COLO829 (cell line): Measurements from ENCODE around the gene PDS5A.
"Not testable (repeated sequence)": the region's sequence is repeated elsewhere in the genome, so short reads cannot be mapped to it uniquely, and the experiment has no call there.

Experiments used
- DNase-seq: peaks from one replicate; pipeline ENCODE4 v3.0.0; 2012; ENCODE audit warnings: low spot score

Gene PDS5A, protein sequence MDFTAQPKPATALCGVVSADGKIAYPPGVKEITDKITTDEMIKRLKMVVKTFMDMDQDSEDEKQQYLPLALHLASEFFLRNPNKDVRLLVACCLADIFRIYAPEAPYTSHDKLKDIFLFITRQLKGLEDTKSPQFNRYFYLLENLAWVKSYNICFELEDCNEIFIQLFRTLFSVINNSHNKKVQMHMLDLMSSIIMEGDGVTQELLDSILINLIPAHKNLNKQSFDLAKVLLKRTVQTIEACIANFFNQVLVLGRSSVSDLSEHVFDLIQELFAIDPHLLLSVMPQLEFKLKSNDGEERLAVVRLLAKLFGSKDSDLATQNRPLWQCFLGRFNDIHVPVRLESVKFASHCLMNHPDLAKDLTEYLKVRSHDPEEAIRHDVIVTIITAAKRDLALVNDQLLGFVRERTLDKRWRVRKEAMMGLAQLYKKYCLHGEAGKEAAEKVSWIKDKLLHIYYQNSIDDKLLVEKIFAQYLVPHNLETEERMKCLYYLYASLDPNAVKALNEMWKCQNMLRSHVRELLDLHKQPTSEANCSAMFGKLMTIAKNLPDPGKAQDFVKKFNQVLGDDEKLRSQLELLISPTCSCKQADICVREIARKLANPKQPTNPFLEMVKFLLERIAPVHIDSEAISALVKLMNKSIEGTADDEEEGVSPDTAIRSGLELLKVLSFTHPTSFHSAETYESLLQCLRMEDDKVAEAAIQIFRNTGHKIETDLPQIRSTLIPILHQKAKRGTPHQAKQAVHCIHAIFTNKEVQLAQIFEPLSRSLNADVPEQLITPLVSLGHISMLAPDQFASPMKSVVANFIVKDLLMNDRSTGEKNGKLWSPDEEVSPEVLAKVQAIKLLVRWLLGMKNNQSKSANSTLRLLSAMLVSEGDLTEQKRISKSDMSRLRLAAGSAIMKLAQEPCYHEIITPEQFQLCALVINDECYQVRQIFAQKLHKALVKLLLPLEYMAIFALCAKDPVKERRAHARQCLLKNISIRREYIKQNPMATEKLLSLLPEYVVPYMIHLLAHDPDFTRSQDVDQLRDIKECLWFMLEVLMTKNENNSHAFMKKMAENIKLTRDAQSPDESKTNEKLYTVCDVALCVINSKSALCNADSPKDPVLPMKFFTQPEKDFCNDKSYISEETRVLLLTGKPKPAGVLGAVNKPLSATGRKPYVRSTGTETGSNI (N-terminal part only)

DNA sequence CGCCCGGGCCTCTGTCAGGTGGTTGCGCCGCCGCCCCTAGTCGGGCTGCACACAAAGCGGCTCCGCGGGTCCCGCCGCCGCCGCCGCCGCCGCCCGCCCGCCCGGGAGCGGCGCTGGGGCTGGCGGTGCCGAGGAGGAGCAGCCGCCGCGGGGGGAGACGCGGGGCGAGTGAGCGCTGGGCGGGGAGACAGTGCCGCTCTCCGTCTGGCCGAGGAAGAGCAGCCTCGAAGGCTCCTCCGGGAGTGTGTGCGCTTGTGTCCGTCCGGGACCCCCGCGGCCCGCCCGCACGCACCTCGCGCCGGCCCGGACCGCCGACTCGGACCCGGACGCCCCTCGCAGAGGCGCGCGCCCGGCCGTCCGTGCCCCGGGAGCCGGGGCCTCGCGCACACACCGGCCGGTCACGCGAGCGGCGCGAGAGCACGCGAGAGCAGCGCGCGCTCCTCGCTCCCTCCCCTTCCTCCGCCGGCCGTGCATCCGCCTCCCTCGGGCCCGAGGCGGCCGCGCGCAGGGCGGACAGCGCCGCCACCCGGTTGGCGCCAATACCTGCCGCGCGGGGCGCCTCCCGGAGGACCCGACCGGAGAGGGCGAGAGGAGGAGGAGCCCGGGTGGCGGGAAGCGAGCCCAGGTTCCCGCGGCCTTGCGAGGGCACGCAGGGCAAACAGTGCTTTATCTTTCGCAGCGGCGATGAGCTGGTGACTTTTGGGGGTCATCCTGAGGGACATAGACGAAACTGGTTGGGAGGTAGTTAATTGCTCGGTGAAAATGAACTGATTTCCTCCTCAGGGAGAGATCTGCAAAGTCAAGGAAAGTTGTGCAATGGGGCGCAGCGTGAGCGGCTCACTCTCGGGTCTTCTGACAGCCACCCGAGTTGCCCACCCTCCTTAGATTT is at the start of gene PDS5A:
TSS of gene PDS5A (minus strand) at position 423 of the 889 bp plus-strand sequence. CDS start 1,334 bp downstream, outside the sequence.
- peak; percentile 60 for DNase-seq

DNA sequence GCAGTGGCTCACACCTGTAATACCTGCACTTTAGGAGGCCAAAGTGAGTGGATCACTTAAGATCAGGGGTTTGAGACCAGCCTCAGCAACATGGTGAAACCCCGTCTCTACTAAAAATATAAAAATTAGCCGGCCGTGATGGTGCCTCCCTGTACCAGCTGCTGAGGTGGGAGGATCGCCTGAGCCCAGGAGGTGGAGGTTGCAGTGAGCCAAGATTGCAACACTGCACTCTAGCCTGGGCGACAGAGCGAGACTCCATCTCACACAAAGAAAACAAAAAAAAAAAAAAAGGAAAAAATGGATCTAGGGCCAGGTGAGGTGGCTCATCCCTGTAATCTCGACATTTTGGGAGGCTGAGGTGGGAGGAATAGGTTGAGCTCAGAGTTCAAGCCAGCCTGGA is 46.3 kb upstream of the PDS5A start:
- DNase-seq: not testable (repeated sequence)

DNA sequence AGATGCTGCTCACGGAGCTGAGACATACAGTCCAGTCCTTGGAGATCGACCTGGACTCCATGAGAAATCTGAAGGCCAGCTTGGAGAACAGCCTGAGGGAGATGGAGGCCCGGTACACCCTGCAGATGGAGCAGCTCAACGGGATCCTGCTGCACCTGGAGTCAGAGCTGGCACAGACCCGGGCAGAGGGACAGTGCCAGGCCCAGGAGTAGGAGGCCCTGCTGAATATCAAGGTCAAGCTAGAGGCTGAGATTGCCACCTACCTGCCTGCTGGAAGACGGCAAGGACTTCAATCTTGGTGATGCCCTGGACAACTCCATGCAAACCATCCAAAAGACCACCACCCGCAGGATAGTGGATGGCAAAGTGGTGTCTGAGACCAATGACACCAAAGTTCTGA is 43.4 kb upstream of the PDS5A start:
- not testable (repeated sequence) for DNase-seq

DNA sequence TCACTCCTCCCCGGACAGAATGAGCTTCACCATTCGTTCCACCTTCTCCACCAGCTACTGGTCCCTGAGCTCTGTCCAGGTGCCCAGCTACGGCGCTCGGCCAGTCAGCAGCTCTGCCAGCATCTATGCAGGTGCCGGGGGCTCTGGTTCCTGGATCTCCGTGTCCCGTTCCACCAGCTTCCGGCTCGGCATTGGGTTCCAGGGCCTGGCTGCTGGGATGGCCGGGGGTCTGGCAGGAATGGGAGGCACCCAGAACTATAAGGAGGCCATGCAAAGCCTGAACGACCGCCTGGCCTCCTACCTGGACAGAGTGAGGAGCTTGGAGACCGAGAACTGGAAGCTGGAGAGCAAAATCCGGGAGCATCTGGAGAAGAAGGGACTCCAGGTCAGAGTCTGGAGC is 42.5 kb upstream of the PDS5A start:
- DNase-seq: no peak

DNA sequence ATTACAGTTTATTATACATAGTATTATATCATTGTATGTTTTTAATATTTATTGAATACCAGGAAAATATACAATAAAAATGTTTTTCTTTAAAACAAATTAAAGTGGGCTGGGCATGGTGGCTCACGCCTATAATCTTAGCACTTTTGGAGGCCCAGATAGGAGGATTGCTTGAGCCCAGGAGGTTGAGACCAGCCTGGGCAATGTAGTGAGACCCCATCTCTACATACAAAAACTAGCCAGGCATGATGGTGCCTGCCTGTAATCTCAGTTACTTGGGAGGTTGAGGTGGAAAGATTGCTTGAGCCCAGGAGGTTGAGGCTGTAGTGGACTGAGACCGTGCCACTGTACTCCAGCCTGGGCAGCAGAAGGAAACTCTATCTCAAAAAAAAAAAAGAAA is 38.3 kb upstream of the PDS5A start:
- no peak for DNase-seq

DNA sequence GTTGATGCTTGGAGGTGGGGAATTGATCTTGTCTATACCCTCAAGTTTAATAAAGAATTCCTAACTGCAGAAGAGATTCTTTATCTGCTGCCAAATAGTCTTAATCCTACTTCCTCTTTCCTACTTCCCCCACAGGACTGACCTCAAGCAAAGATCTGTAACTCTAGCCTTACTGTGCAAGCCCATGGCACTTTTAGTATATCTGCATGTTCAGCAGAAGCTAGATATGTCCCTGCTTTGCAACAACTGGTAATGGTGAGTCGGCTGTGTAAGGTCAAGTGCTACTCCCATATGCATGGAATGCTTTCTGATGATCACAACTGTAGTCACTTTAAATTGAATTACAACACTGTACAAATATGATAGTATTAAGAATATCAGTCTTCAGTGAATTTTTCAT is 26.3 kb upstream of the PDS5A start:
- no peak for DNase-seq

DNA sequence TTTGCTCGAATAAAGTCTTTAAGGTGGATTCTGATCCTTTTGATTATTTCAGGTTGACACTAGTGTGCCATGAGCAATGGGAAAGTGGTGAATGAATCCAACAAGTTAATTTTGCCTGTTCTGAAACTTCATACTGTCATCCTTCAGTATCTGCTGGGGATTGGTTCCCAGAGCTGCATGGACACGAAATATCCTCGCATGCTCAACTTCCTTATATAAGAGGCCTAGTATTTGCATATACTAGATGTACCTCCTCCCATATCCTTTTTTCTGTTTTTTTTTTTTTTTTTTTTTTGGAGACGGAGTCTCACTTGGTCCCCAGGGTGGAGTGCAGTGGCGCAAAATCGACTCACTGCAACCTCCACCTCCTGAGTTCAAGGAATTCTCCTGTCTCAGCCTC is 23.0 kb upstream of the PDS5A start:
- DNase-seq: no peak

DNA sequence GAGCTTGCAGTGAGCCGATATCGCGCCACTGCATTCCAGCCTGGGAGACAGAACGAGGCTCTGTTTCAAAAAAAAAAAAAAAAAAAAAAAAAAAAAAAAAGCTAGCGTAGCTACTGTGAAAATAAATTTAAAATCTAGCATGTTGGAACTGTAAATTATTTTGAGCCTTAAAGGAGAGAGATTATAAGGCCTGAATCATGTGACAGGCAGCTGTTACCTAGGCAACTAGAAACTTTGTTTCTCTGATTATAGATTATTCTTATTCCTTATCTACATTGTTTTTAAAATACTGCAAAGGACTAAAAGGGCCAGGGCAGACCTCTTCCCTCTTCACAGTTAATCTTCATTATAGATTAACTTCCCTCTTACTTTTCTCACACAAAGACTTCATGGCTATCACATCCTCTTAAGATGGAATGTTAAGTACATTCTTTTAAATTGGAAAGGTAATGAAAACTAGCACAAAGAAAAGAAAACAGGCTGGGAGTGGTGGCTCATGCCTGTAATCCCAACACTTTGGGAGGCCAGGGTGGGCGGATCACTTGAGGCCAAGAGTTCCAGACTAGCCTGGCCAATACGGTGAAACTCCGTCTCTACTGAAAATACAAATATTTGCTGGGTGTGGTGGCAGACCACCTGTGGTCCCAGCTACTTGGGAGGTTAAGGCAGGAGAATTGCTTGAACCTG is 21.1 kb upstream of the PDS5A start:
- DNase-seq: no peak

DNA sequence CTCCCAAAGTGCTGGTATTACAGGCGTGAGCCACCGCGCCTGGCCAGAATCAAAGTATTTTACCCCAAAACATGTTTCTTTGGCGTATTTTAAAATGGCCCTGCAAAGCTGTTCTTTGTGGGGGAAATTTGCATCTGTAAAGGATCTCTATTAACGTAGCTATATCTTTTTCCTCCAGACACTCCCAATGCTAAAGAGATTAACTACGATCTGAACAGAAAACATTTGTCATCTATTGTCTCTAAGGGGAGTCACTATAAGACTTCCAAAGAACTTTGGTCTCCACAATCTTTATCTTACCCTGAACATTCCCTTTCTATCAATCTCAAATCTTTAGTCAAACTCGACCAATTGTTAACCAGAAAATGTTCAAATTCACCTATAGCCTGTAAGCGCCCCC is 19.1 kb upstream of the PDS5A start:
- no peak for DNase-seq

DNA sequence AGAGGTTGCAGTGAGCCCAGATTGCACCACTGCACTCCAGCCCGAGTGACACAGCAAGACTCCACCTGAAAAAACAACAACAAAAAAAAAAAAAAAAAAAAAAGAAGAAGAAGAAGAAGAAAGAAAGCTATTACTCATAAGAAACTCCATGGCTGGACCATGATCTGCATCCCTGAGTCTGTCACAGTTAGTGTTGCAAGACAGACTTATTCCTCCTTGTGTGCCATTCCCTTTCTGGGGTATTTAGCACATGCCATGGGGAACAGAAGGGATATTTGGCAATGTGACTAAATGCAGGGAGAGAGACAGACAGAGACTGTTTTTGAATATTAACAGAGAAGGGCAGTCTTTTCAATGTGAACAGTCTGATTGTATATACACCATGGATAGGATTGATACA is 16.7 kb upstream of the PDS5A start:
- DNase-seq: no peak

DNA sequence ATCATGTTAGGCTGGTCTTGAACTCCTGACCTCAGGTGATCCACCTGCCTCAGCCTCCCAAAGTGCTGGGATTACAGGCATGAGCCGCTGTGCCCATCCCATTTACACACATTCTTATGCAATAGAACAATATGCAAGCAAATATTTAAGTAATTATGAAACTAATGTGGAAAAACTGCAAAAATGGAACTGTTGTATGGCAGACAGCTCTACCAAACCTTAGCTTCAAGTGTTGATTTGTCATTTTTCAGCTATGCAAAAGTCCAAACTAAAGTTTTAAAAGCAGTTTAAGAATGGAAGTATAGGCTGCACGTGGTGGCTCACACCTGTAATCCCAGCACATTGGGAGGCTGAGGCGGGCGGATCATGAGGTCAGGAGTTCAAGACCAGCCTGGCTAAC is 11.7 kb upstream of the PDS5A start:
- not testable (repeated sequence) for DNase-seq

DNA sequence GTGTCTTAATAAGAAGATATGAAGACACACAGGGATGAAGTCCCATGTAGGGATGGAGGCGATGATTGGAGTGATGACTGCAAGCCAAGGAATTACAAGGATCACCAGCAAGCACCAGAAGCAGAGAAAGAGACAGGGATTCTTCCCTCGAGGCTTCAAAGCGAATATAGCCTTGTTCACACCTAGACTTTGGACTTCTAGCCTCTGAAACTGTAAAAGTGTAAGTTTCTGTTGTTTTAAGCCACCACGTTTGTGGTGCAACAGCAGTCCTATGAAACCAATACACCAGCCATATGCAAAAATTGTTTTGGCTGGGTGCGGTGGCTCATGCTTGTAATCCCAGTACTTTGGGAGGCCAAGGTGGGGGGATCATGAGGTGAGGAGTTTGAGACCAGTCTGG is 9.8 kb upstream of the PDS5A start:
- DNase-seq: no peak

DNA sequence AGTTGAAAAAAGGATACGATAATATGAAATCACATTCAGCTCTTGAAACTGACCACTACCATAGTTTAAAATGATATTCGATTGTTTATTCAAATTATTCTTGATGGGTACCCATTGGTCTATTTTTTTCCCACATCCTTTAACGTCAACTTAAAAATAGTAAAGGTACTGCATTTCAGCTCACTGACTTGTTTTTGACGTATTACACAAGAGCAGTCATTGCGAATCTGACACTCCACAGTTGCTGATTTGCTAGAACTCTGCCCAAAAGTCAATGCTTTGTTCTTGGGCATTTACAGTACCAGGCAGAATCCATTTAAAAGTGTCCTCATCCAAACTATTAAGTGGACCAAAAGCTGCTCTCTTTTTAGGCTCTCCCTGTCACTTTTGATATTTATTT is 1.2 kb upstream of the PDS5A start:
- no peak for DNase-seq

DNA sequence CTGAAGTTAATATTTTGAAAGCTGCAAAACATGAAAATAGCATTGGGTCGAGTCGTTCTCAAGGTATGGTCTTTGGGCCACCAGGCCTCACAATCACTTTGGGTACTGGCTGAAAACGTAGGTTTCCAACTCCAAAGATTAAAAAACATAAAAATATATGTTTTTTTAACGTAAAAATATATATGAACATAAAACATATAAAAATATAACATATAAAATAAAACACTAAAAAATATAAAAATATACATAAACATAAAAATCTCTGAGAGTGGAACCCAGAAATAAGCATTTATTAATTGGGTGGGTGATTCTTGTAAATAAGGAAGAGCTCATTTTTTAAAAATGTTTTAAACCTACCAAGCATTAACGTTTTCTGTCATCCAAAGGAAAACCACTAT is 666 bp upstream of the PDS5A start:
- no peak for DNase-seq

DNA sequence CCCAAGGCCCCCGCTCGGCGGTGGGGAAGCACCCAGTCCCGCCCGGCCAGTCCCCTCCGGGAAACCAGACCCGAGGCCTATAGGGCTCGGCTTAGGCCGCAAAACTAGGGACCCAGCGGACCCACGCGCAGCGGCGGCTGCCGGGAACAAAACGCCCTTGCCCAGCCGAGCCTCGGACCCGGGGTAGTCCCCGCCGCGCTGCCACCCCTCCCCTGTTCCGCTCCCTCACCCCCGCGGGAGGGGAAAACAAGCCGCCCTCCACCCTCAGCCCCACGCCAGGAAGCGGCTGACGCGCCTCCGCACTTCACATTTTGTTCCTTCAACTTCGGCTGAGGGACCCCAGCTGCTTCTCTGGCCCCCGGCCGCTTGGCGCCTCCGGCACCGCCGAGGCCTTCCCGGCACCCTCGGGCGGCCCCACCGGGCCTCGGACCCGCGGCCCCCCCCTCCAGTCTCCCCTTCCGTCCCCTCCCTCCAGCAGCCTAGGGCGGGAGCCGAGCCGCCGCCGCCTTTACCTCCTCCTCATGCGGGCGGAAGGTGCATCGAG is 694 bp downstream of the PDS5A start:
- DNase-seq: no peak

DNA sequence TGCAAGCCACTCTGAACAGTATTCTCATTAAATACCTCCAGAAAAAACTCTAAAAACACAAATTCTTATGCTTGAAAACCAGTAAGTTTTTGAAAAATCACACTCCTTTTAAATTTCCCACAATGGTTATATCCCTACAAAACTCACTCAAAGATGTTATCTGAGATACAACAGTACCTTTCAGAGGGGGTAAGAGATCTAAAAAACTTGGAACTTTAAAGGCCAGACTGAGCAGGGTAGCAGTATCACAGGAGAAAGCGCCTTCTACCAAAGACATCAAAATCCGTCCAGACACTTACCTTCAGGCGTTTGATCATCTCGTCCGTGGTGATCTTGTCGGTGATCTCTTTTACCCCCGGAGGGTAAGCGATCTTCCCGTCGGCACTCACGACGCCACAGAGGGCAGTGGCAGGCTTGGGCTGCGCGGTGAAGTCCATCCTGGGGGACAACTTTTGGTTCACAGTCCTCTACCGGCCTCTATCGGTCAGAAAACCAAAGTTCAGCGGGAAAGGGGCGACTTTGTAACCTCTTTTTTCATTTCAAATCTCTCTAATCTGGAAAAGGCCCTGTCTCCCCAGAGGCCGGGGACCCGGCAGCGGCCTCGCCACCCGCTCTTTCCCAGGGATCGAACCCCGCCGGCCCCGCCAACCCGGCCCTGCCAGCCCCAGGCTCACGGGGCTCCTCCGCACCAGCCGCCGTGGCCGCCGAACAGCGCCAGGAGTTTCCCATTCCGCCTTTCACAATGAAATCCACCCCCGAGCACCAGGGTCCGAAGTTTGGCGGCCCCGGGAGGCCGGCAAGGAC is 1.4 kb downstream of the PDS5A start:
- peak; percentile 34 for DNase-seq

DNA sequence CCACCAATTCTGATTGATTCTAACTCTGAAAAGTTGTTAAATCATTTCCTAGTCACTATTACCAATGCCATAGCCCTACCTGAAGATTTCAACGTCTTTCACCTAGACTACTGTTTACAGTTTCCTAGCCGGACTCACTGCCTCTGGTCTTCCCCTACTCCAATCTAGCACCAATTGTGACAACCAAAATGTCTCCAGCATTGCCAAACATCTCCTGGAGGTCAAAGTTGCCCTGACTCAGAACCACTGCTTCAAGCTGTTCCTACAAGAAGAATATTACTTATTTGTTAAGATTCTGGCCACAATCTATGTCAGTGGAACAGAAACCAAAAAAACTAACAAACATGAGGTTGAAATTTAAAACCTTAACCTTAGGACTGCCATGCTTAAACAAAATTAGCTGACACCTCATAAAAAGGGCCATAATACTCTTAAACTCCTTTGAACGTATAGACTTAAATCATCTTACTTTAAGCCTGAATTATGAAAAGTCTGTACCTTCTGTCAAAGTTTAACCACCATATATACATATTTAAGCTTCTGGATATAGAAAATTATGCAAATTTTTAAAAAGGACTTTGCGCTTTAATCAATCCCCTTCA is 2.1 kb downstream of the PDS5A start:
- no peak for DNase-seq

DNA sequence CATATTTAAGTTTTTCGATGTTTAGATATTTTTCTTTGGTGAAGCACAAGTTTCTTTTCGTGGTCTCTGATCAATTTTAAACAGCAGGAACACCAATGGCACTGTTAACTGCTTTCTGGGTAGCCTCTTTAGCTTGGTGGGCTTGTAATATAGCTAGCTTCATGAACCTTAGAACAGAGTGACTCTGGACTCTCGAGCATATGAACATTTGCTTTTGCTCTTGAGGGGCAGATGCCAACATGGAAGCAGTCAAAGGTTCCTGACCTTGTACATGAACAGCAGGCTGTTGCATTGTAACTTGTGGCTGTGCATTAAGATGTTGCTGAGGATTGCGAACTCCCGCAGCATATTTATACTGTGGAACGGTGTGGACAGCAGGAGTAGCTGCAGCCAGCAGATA is 4.7 kb downstream of the PDS5A start:
- not testable (repeated sequence) for DNase-seq
